ENCODE measurements around the gene HIRIP3. TPM values are rescaled to one million over a fixed set of nuclear protein-coding genes. Genes with fewer than 3 reads are reported as not detected.

The HIRIP3 gene
- total and polyA plus RNA-seq, 2 of the 13 experiments (the other 11 are each of a cell fraction or from before 2014, with no cell fraction given) = 12.6 to 17.2 TPM

- TF ChIP-seq PRDM15 (CRISPR knock-in tag; IDR thresholded peaks at IDR 0.05) (no peak), NFYC (CRISPR knock-in tag; IDR thresholded peaks at IDR 0.05) (no peak), ARHGAP35 (CRISPR knock-in tag; IDR thresholded peaks at IDR 0.05; ENCODE audit: borderline replicate concordance) (no peak; the same call in 1 of the 2 replicates), TFAP4 (IDR thresholded peaks at IDR 0.05; ENCODE audit: borderline replicate concordance, low read depth) (peak; percentile 29; the same call in 1 of the 2 replicates), THYN1 (CRISPR knock-in tag; IDR thresholded peaks at IDR 0.05; ENCODE audit: borderline replicate concordance, low read depth) (peak; percentile 89; the same call in 1 of the 2 replicates), ZNF549 (CRISPR knock-in tag; IDR thresholded peaks at IDR 0.05) (no peak), KAT8 (CRISPR knock-in tag; IDR thresholded peaks at IDR 0.05) (peak; percentile 69), ZNF318 (CRISPR knock-in tag; IDR thresholded peaks at IDR 0.05) (no peak), HMGXB3 (CRISPR knock-in tag; IDR thresholded peaks at IDR 0.05; ENCODE audit: borderline replicate concordance) (no peak; the same call in 1 of the 2 replicates)
Measured at GRCh38 chr16:29961479-29962343, 33.7 kb downstream of the HIRIP3 start, which contains the start of gene TMEM219 (continued).

Measured in HepG2 (cell line).